ENCODE results near the gene DLK1.

DLK1 gene

DNA sequence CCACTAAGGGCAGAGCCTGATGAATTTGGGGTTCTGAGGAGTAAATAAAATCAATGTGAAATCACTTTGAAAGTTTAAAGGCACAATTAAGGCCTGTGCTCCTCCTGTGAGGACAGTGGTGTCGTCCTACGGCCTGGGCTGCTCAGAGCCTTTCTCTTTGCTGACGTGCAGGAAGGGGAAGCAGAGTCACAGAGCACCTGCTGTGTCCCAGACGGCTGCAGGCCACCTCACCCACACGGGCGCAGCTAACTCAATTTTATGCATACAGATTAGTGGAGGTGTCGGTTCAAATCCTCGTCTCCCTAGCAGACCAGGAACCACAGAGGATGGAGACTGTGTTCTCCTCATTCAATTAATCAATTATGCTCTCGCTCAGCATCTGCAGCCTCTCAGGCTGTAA is 11.4 kb upstream of the DLK1 start:
- no peak for DNase-seq

DNA sequence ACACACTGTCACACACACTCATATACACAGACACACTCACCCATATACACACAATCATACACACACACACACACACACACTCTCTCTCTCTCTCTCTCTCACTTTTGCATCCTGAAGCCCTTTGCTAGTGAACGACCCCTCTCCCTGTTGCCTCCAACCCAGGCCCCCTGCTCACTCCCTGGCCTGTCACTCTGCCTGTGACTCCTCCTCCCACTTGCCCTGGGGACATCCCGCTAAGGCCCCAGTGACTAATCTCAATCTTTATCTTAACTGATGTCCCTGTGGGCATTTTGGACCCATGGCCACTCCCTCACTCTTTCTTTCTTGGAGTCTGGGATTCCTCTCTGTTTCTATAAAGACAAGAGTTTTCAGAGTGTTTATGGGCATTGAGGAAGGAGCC is 10.9 kb upstream of the DLK1 start:
- DNase-seq, result no peak

DNA sequence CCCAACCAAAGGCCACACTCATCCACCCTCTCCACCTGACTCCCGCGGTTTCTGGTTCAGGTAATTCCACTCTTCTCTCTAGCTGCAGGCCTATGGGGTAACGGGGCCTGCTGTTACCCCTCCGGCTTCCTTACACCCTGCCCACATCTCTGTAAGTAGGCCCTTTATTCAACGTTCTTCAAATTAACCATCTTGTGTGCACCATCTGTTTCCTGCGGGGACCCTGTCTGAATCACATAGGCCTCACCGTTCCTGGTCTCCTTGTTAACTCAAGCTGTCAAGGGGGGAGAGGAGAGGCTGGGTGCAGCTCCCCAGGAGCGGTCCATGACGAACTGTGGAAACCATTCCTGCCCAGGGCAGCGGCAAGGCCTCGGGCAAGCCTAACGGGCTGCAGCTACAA is 9.3 kb upstream of the DLK1 start:
- DNase-seq, result no peak

DNA sequence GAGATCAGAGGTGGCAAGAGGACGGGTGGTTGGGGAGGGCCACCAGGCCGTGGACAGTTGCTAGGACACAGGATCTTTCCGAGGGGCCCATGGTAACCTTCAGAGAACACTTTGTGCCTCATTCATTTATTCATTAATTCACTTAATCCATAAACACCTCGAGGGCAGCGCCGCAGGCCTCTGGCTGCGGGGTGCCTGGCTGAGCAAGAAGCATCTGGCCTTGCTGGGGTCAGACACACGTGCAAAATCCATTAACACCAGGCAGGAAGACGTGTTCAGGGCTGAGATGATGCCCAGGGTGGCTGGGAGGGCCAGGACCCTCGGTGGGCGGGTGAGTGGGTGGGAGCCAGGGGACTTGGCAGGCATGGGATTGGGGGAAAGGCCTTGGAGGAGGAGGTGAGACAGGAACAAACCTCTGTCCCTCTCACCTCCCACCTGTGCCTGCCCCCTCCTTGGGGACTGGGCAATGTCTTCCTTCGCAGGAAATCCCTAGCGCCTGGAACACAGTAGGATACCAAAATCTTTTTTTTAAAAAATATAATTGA is 6.6 kb upstream of the DLK1 start:
- no peak for DNase-seq

DNA sequence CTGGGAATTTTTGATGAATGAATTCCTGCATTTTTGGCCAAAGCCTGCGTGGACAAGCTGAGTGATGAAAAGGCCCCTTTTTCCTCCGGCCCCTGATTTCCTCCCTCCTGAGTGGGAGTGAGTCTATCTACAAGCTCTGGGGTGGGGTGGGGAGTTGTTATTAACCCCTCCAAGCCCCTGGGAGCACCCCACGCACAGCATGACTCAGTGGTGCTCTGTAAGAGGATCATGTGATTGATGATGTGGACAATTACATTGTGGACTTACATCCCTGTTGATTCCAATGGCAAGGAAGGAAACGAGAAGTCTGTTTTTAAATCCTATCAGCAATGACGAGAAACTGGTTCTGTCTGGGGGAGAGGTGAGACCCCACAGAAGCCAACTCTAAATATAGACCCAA is 5.1 kb upstream of the DLK1 start:
- no peak for DNase-seq

DNA sequence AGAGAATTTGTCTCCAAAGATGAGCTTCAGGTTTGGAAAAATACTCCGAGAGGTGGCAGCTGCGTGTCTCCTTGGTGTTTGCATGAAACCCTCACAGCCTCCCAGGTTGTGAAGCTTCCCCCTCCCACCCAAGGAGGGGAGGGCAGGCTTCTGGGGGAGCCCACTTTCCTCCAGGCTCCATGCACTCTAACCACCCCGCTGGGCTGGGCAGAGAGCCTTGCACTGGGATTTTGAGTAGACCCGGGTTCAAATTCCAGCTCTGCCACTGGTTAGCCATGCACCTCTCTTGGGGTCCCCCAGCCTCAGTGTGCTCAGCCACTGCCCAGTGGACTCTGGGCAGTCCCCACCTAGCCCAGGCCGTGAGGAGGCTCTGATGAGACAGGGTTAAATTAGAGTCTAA is 4.3 kb upstream of the DLK1 start:
- no peak for DNase-seq

DNA sequence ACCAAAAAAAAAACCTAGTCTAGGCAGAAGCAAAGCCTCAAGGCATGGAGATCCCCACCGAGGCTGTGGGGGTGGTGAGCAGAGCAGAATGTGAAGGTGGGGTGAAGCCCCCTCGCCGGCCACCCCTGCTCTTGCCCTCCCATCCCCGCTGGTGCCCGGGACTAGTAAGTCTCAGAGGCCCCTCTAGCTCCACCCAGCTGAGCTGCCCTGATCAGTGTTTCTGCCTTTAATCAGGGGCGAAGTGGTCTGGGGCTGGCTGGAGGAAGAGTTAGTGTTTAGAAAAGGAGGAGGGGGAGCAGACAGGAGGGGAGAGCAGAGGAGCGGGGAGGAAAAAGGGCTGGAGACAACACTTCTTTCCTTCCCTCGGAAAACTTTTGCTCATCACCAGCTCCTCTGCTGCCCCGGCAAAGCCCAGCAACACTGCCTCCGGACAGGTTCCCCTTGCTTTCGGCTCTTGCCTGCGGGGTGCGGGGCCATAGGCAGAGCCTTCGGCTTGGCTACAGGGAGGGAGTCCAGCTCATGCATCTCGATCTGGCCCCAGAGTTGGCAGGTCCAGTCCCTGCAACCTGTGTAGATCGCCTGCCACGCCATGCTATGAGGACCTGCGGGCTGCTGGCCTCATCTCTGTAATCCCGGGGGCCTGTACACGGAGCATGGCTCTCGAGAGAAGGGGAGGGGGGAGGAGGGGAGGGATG is 3.4 kb upstream of the DLK1 start:
- no peak for DNase-seq

DNA sequence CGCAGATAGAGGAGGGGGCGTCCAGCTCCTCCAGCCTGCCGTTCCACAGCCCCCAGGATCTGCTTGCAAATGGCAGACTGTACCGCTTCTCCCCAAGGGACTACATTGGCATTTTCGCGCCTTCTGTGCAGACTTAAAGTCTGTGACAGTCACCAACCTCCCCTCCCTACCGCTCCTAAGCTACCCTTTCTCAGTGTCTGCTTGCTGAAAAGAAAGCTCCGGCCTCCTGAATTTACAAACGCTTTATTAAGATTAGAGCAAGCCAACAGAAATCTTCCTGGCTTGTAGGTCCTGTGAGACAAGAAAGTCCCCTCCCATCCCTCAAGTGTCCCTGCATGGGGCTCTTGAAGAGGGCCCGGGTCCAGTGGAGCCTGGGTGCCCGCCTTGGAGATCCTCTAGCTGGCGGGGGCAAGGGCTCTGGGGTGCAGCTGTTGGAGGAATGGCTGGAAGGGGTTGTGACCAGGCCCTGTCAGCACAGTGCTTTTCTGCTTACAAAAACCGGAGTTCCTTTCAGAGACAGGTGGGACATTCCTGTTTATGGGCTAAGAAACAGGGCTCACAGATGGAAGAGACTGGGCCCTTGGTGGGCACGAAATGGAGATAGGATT is 2.8 kb upstream of the DLK1 start:
- no peak for DNase-seq

DNA sequence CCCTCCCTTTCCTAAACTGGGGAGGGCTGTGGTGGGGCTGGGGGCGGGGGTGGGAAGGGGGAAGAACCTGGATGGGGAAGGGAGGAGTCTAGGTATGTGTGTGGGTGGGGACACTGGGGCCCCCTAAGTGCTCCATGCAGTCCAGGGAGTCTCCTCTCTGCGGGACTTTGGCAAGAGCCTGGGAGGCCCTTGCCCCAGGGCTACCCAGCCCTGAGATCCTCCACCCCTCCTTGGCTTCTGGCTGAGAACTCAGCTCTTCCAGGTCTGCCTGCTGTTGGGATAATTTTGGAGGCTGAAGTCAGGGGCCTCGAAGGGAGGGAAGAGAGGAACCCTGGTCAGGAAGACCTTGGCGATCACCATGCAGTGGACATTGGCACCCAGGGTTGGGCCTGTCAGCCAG is 2.2 kb upstream of the DLK1 start:
- no peak for DNase-seq

DNA sequence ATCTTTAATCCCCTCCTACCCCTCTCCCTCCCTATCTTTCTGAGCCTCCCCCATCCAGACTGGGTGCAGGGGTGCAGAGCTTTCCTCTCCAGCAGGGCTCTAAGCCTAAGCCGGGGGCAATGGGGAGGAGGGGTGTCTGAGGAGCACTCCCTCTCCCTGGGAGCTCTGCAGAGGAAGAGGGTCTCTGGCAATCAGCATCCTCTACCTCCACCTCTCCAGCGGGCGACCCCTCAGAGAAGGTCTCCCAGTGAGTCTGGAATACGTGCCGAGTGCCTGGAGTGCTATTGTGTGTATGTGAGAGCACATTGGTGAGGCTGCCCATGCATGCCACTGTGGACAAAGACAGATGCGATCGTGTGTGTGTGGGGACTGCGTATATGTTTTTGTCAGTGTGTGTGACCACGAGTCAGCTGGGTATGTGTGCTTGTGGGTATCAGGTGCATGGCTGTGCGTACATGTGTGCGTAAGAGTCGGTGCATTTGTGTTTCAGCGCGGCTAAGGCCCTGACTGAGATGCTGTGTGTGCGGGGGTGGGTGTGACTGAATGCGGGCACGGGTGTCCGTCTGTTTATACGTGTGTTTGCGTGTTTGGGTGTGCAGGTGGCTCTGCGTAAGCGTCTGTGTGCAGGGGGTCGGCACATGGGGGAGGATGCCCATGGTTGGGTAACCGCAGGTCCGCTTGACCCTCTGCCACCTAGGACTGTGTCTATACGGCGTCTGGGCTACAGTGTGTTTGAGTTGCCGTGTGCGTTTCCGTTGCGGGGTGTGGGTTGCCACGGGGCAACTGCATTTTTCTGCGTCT is 905 bp upstream of the DLK1 start:
- no peak for DNase-seq

DNA sequence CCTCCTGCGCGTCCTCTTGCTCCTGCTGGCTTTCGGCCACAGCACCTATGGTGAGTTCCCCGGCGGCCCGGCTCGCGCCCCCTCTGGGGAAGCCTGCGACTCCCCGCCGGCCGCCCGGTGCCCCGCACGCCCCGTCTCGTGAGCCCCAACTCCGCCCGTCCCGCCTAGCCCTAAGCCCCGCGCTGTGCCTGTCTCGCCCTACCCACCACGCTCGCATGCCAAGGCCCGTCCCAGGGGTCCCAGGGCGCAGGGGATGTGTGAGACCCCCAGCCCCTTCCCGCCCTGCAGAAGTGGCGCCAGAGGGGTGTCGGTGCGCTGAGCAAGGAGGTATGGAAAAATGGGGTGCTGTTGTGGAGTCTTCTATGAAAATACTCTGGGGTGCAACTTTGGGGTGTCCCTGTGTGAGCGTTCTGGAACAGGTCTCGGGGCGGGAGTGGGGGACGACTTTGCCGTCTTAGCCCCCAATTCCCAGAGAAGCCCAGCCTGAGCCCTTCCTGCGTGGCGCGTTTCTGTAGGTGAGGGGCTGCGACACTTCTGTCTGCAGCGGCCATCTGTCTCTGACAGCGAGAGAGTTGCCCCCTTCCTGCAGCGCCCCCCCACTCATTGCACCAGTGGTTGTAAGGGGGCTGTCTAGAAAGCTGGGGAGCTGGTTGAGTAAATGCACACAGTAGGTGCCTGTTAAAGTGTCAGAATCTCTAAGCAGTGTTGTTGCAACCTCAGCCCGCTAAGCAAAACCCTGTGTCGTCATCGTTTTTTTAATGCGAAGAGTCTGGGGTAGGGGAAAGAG is 587 bp downstream of the DLK1 start:
- DNase-seq, result no peak

DNA sequence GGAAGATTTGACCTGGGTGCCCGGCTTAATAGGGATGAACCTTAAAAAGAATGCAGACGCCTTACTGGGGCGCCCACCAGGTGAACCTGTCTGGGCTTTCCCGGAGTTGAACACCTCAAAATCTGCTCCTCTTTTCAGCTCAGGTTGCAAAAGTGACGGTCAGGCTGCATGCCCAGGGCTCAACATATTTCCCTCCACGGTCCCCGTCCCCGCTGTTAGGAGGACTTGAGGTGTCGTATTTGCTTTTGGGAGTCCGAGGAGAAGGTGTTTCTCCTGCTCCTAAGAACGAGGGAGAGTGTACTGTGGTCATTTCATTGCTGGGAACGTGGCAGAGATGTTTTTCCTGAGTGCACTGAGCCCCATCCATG is 1.2 kb downstream of the DLK1 start:
- no peak for DNase-seq

DNA sequence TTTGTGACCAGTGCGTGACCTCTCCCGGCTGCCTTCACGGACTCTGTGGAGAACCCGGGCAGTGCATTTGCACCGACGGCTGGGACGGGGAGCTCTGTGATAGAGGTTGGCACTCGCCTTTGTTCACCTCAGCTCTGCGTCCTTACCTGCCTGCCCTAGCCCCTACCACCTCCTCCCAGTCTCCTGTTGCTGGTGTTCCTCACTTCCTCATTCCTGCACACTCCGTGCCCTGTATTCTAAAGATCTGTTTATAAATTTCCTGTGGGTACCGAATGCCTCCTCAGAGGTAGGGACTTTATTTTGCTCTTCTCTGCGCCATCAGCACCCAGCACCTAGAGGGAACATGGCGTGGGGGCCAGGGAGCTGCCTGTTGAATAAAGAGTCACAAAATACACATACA is 2.3 kb downstream of the DLK1 start:
- DNase-seq, result no peak

DNA sequence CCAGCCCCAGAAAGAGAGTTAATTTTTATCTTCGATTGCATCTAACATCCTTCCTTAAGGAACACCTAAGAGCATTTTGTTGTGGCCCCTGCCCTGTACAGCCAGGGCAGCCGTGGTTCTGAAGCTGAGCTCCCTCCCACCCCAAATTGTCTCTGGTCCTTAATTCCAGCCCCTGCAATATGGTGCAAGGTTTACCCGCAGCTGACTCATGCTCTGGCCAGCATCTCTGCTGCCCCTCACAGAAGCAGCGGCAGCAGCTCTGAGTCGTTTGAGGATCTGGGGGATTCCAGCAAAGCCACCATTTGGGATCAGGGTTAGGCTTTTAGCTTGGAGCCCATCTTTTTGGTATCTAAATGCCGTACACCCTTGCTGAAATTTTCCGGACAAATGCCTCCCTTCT is 3.3 kb downstream of the DLK1 start:
- DNase-seq, result no peak

DNA sequence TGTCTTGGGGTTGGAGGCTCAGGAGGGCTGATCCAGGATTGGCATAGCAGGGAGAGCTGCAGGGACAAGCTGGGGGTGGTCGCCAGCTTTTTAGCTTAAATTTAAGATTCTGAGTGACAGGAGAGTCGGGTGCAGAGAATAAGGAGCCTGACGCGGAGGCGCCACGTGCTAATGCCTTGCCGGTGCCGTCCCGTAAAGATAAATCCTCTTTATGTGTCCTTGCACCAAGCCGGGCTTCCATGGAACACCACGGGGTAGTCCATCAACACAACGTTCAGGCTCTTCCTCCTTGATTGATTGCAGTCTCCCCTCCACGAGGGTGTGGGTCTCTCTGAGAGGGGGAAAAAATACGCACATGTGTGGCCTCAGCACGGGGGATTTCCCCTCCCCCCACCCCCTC is 3.9 kb downstream of the DLK1 start:
- no peak for DNase-seq

DNA sequence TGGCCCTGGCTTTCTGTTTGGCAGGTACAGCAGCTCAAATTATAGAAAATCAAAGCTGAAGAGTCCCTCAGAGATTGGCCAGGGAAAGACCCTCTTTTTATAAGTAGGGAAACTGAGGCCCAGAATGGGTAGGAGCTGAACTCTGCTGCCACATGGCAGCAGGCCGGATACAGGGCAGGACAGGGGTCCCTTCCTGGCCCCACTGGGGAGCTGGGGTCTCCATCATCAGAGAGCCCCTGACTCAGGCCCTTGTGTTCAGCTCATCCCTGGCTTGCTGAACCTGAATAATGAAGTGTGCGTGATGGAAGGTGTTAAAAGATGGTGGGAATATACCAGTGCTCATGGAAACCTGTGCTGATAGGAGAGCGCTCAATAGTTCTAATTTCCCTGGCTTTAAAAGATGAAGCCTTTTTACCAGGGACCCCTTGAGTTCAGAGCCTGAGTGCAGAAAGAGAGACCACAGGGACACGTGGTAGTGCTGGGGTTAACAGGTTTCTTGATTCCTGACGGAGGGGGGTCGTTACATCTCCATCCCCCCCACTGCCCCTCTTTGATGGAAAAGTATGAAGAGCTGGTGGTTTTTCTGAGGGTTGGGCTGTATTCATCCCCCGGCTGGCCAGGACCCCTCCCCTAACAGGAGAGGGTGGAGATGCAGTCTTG is 4.4 kb downstream of the DLK1 start:
- DNase-seq, result no peak

DNA sequence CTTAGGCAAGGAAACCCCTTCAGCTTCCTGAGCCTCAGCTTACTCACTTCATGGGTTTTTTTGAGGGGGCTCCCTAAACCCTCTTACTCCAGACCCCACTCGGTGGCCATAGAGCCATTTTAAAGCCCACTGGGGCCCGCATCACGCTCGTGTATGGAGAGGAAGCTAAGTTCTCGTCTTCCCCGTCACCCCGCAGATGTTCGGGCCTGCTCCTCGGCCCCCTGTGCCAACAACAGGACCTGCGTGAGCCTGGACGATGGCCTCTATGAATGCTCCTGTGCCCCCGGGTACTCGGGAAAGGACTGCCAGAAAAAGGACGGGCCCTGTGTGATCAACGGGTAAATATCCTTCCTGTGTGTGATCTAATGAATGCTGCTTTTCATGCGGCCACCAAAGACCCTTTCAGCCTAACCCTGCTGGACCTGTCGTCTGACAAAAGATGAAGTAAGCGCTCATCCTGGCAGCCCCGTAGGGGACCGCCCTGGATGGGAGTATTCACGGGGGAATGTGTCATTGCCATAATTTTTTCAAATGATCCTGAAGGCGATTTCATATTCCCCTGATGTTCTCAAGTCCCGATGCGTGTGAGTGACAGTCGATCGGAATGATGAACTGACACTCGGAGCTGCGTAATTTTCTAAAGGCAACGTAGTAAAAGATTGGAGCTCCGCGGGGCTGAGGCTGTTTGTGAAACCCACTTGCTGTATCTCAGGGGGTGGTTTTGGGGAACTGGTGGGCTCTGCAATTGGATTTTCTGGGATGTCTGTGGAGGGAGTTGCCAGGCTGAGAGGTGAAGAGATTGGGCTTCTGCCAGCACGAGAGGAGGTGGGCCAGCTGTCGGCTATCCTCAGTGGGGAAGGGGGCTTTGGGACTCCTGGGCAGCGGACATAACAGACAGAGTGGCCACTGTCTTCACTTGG is 5.4 kb downstream of the DLK1 start:
- DNase-seq, result no peak

DNA sequence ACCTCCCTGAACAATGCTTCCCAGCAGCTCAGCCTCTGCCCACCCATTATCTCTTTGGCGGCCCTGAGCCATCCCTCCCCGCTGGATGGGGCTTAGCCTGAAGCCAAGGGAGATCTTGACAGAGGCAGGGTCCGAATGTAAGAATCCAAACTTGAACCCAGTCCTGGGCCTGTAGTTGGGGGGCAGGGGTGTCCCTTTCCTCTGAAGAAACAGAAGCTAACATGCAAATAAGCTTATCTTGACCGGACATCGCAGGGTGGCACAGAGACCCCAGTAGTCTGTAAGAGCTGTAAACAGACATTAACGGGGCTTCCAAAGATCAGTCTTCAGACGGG is 6.0 kb downstream of the DLK1 start:
- no peak for DNase-seq

DNA sequence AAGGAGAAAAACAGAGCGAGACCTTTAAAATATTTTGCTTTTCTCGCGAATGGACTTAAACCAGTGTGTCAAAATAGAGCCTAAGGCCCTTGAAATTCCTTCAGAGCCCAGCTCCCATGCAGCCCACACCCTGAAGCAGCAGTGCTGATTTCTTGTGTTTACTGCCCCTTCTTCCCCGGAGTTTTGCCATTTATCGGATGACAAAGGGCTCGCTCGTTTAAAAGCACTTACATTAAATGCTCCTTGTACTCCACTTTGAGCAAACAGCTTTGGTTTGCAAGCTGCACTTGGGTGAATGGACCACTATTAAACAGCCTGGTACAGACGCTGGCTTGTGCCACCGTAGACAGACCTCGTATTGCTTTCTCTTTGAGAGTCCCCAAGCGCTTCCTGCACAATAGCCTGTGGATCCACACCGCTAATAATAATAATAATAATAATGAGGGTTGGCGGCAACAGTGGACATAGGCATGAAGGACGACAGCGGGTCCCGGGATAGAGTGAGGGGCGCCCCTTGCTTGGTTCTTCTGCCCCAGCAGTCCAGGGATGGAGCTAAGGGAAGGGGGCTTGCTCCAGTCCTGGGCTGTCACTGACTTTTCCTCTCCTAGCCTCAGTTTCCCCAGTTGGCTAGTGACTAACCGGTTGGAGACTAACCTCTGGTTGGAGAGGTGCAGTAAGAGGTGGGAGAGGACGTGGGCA is 6.6 kb downstream of the DLK1 start:
- DNase-seq, result no peak

DNA sequence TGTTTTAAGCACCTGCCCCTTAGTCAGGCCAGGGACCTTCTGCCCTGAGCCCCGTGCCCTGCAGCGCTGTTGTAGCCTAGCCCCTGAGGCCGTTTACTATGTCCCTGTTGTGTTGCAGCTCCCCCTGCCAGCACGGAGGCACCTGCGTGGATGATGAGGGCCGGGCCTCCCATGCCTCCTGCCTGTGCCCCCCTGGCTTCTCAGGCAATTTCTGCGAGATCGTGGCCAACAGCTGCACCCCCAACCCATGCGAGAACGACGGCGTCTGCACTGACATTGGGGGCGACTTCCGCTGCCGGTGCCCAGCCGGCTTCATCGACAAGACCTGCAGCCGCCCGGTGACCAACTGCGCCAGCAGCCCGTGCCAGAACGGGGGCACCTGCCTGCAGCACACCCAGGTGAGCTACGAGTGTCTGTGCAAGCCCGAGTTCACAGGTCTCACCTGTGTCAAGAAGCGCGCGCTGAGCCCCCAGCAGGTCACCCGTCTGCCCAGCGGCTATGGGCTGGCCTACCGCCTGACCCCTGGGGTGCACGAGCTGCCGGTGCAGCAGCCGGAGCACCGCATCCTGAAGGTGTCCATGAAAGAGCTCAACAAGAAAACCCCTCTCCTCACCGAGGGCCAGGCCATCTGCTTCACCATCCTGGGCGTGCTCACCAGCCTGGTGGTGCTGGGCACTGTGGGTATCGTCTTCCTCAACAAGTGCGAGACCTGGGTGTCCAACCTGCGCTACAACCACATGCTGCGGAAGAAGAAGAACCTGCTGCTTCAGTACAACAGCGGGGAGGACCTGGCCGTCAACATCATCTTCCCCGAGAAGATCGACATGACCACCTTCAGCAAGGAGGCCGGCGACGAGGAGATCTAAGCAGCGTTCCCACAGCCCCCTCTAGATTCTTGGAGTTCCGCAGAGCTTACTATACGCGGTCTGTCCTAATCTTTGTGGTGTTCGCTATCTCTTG is 7.6 kb downstream of the DLK1 start:
- no peak for DNase-seq

Measured in stimulated activated CD4-positive, alpha-beta T cell treated with anti-CD3 and anti-CD28 coated beads, Interleukin-15, amount 100 ng/mL, for 24 hours (primary cell).